WTC11 (cell line): ENCODE measurements around the gene LOXL1. TPM values are rescaled to one million over a fixed set of nuclear protein-coding genes. Genes with fewer than 3 reads are reported as not detected.

Experiments
- ATAC-seq: fragments of 200-7000 bp; cut with Tn5 transposase; 2 replicates; pipeline ENCODE4 v1.10.0; 2021; ENCODE audit warnings: mild to moderate bottlenecking, moderate library complexity
- CTCF ChIA-PET: fragments of 300-600 bp; sonication (Branson Sonifier 250); formaldehyde crosslinking; loops from one replicate; lab custom pipeline; 2021; ENCODE audit warnings: antibody characterized with exemption; lab: Charles Lee
- POLR2A ChIA-PET: fragments of 350-600 bp; sonication (Branson Sonifier 250); formaldehyde crosslinking; loops from one replicate; lab custom pipeline; 2021; ENCODE audit warnings: antibody characterized with exemption; lab: Charles Lee
- DNase-seq: peaks from one replicate; pipeline ENCODE4 v3.0.0; 2021; ENCODE audit warnings: low spot score
- H3K27ac Mint-ChIP-seq: 2 replicates; pipeline ENCODE4 v1.8.0; 2021; ENCODE audit warnings: mixed read lengths
- H3K27me3 Mint-ChIP-seq: 2 replicates; pipeline ENCODE4 v1.8.0; 2021; ENCODE audit warnings: low read depth, mild to moderate bottlenecking, moderate library complexity, mixed read lengths
- H3K36me3 Mint-ChIP-seq: 2 replicates; pipeline ENCODE4 v1.8.0; 2021; ENCODE audit warnings: mixed read lengths
- H3K4me1 Mint-ChIP-seq: 2 replicates; pipeline ENCODE4 v1.8.0; 2022; ENCODE audit warnings: mixed read lengths
- H3K4me3 Mint-ChIP-seq: 2 replicates; pipeline ENCODE4 v1.8.0; 2021; ENCODE audit warnings: mild to moderate bottlenecking, moderate library complexity, mixed read lengths
- H3K9me3 Mint-ChIP-seq: 2 replicates; pipeline ENCODE4 v1.8.0; 2021; ENCODE audit warnings: mixed read lengths
- ELF4 ChIP-seq: sonication (generic); formaldehyde crosslinking; IDR thresholded peaks from 2 replicates; pipeline ENCODE4 v1.8.1; 2022; ENCODE audit warnings: low read depth, mild to moderate bottlenecking, moderate library complexity, missing genetic modification reagents
- ETV6 ChIP-seq: sonication (generic); formaldehyde crosslinking; IDR thresholded peaks from 2 replicates; pipeline ENCODE4 v1.8.1; 2022; ENCODE audit warnings: mild to moderate bottlenecking, missing genetic modification reagents
- FOXK1 ChIP-seq: sonication (generic); formaldehyde crosslinking; IDR thresholded peaks from 2 replicates; pipeline ENCODE4 v1.8.0; 2022; ENCODE audit warnings: mild to moderate bottlenecking, moderate library complexity, missing genetic modification reagents
- JUN ChIP-seq: sonication (generic); formaldehyde crosslinking; IDR thresholded peaks from 2 replicates; pipeline ENCODE4 v1.8.0; 2023; ENCODE audit warnings: mild to moderate bottlenecking, missing genetic modification reagents
- NR1H2 ChIP-seq: sonication (generic); formaldehyde crosslinking; IDR thresholded peaks from 2 replicates; pipeline ENCODE4 v1.9.0; 2021; ENCODE audit warnings: mild to moderate bottlenecking, moderate library complexity, missing genetic modification reagents
- RELA ChIP-seq: sonication (generic); formaldehyde crosslinking; IDR thresholded peaks from 2 replicates; pipeline ENCODE4 v1.8.1; 2022; ENCODE audit warnings: missing genetic modification reagents, mild to moderate bottlenecking, borderline replicate concordance
- RORB ChIP-seq: fragments of 250-450 bp; sonication (Bioruptor Pico); IDR thresholded peaks from 2 replicates; pipeline ENCODE4 v1.9.0; 2021; ENCODE audit warnings: mild to moderate bottlenecking
- SMAD3 ChIP-seq: sonication (generic); formaldehyde crosslinking; IDR thresholded peaks from 2 replicates; pipeline ENCODE4 v1.8.0; 2022; ENCODE audit warnings: missing genetic modification reagents, mild to moderate bottlenecking, borderline replicate concordance
- TCF7 ChIP-seq: sonication (generic); formaldehyde crosslinking; IDR thresholded peaks from 2 replicates; pipeline ENCODE4 v1.8.0; 2022; ENCODE audit warnings: mild to moderate bottlenecking, low read depth, missing genetic modification reagents, moderate library complexity
- TEAD4 ChIP-seq: sonication (generic); formaldehyde crosslinking; IDR thresholded peaks from 2 replicates; pipeline ENCODE4 v1.8.0; 2022; ENCODE audit warnings: mild to moderate bottlenecking, missing genetic modification reagents
- TP53 ChIP-seq: sonication (generic); formaldehyde crosslinking; IDR thresholded peaks from 2 replicates; pipeline ENCODE4 v1.8.1; 2023; ENCODE audit warnings: mild to moderate bottlenecking, missing genetic modification reagents
- ZNF423 ChIP-seq: fragments of 250-450 bp; sonication (Bioruptor Pico); IDR thresholded peaks from 2 replicates; pipeline ENCODE4 v2.1.2; 2022; ENCODE audit warnings: mild to moderate bottlenecking, moderate library complexity
- total RNA-seq: library from RNA; stranded (reverse); gene quantifications from 3 replicates; pipeline ENCODE4 v1.2.3, GENCODE V29; 2021
- TF ChIP-seq, protein P1 (sequence below): sonication (generic); formaldehyde crosslinking; IDR thresholded peaks from 2 replicates; pipeline ENCODE4 v1.8.0; 2023; ENCODE audit warnings: missing genetic modification reagents
- TF ChIP-seq, protein P2 (sequence below): sonication (generic); formaldehyde crosslinking; IDR thresholded peaks from 2 replicates; pipeline ENCODE4 v1.8.1; 2022; ENCODE audit warnings: mild to moderate bottlenecking, moderate library complexity, missing genetic modification reagents
- TF ChIP-seq, protein P3 (sequence below): sonication (generic); formaldehyde crosslinking; IDR thresholded peaks from 2 replicates; pipeline ENCODE4 v1.8.0; 2022; ENCODE audit warnings: mild to moderate bottlenecking, missing genetic modification reagents
- TF ChIP-seq, protein P4 (sequence below): fragments of 250-450 bp; sonication (Bioruptor Pico); IDR thresholded peaks from 2 replicates; pipeline ENCODE4 v2.1.2; 2022; ENCODE audit warnings: mild to moderate bottlenecking, moderate library complexity
- TF ChIP-seq, protein P5 (sequence below): sonication (generic); formaldehyde crosslinking; IDR thresholded peaks from 2 replicates; pipeline ENCODE4 v1.8.0; 2022; ENCODE audit warnings: mild to moderate bottlenecking, missing genetic modification reagents
- TF ChIP-seq, protein P6 (sequence below): fragments of 200-600 bp; IDR thresholded peaks from 2 replicates; pipeline ENCODE4 v1.8.0; 2022; ENCODE audit warnings: antibody characterized with exemption

LOXL1 gene
- total RNA-seq, 1 experiment from 2014 or later: 10.6 TPM

DNA sequence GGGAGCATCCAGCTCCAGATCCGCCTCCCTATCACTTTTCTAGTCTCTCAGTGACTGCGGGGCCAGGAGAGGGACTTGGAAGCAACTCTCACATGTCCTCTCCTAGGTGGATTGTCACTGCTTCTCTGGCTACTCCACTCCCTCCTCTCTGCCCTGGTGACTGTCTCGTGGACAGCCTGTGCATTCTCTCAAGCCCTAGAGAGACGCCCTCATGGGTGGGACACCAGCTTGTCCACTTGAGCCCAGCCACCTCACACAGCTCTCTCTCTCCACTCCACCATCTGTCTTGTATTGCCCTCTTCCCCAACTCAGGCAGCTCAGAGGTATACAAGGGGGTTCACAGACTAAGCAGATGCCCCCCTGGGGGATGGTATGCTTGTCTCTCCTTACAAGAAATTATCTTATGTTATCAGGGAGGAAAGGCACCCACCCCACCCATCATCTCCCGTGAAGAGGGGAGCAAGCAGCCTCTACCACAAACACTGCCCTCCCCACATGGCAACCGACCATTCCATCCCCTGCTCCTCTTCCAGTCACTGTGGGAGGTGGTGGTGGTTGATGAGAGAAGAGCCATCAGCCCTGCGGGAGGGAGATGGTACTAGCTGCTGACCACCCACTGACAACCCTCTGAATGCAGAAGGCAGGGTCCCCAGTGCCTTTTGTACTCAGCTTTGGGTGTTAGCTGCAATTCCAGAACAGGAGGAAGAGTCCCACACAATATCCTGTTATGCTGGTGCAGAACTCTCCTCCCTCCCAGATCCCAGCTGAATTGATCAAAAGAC is 15.5 kb upstream of the LOXL1 start:
- peaks cover 7% of the 10 kb centered on the region for H3K27me3 Mint-ChIP-seq
- TF ChIP-seq TP53: no peak
- TF ChIP-seq SMAD3 (CRISPR knock-in tag): no peak
- no peak for TF ChIP-seq ELF4 (CRISPR knock-in tag)
- TF ChIP-seq RELA: no peak
- TF ChIP-seq, protein P1, sequence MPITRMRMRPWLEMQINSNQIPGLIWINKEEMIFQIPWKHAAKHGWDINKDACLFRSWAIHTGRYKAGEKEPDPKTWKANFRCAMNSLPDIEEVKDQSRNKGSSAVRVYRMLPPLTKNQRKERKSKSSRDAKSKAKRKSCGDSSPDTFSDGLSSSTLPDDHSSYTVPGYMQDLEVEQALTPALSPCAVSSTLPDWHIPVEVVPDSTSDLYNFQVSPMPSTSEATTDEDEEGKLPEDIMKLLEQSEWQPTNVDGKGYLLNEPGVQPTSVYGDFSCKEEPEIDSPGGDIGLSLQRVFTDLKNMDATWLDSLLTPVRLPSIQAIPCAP (CRISPR knock-in tag): no peak
- TF ChIP-seq, protein P2, sequence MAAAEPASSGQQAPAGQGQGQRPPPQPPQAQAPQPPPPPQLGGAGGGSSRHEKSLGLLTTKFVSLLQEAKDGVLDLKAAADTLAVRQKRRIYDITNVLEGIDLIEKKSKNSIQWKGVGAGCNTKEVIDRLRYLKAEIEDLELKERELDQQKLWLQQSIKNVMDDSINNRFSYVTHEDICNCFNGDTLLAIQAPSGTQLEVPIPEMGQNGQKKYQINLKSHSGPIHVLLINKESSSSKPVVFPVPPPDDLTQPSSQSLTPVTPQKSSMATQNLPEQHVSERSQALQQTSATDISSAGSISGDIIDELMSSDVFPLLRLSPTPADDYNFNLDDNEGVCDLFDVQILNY (CRISPR knock-in tag): no peak
- no peak for TF ChIP-seq RORB
- peaks cover 4% of the 10 kb centered on the region; the same call in 1 of the 2 replicates for H3K36me3 Mint-ChIP-seq
- POLR2A ChIA-PET: no interaction called here
- CTCF ChIA-PET: interaction anchor here (0.7 to 3.0 kb wide), 9 partner anchors 11 to 274 kb away, joined by 3 to 20 read pairs (median 4); no protein-coding TSS in a partner anchor
- ATAC-seq: no peak
- H3K27ac Mint-ChIP-seq: no peak overlapping the region
- H3K4me1 Mint-ChIP-seq: peaks cover 5% of the 10 kb centered on the region
- DNase-seq: no peak
- H3K4me3 Mint-ChIP-seq: no peak overlapping the region
- no peaks in the 10 kb centered on the region for H3K9me3 Mint-ChIP-seq

DNA sequence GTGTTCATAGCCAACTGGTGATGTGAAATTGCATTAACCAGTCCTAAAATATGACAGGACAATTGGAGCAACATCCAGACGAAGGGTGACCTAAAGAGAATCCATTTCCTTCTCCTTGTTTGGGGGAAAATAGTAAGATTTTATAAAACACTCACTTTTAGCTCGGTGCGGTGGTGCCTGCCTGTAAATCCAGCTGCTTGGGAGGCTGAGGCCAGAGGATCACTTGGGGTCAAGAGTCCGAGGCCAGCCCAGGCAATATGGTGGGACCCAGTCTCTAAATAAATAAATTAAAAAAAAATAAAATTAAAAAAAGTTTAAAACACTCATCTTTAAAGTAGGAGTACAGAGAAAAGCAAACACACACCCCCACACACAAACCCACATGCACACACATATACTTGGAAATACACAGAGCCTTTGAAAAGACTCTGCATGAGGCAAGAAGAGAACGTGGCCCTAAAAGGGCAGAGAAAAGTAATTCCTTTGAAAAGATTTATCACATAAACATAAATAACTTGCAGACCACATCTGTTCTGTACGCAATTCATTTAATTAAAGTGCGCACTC is 14.1 kb upstream of the LOXL1 start:
- Mint-ChIP-seq H3K9me3 (peaks cover 7% of the 10 kb centered on the region), H3K36me3 (peaks cover 13% of the 10 kb centered on the region), H3K4me1 (peaks cover 5% of the 10 kb centered on the region), H3K27me3 (peaks cover 2% of the 10 kb centered on the region; the same call in 1 of the 2 replicates), H3K27ac (no peak overlapping the region), H3K4me3 (no peak overlapping the region)
- ChIA-PET CTCF (interaction anchor here (1.1 to 3.0 kb wide), 5 partner anchors 13 to 276 kb away, joined by 3 to 20 read pairs (median 4); no protein-coding TSS in a partner anchor), POLR2A (no interaction called here)
- ATAC-seq (no peak), DNase-seq (no peak)
- TF ChIP-seq, protein P3, sequence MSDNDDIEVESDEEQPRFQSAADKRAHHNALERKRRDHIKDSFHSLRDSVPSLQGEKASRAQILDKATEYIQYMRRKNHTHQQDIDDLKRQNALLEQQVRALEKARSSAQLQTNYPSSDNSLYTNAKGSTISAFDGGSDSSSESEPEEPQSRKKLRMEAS (CRISPR knock-in tag): no peak

DNA sequence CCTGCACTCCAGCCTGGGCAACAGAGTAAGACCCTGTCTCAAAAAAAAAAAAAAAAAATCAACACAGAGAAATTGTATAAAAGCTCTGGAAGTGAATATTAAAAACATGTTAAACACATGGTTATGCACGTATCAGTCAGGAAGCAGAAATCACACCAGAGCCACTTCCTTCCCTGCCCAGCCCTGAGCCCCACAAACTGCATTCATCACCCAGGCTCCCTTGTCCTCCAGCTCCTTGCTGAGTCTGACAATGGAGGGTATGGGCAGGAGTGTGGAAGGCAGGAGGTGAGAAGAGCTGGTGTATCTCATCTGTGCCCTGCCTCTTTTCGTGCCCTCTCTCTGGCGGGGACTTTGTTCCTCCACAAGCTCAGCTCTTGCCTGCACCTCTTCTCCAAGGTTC is 12.1 kb upstream of the LOXL1 start:
- TF ChIP-seq ETV6 (CRISPR knock-in tag) (no peak), RORB (no peak), FOXK1 (CRISPR knock-in tag) (no peak), TEAD4 (no peak), JUN (CRISPR knock-in tag) (no peak), TCF7 (no peak), TP53 (no peak), ZNF423 (CRISPR knock-in tag) (no peak), NR1H2 (CRISPR knock-in tag) (no peak), ELF4 (CRISPR knock-in tag) (no peak)
- TF ChIP-seq, protein P4, sequence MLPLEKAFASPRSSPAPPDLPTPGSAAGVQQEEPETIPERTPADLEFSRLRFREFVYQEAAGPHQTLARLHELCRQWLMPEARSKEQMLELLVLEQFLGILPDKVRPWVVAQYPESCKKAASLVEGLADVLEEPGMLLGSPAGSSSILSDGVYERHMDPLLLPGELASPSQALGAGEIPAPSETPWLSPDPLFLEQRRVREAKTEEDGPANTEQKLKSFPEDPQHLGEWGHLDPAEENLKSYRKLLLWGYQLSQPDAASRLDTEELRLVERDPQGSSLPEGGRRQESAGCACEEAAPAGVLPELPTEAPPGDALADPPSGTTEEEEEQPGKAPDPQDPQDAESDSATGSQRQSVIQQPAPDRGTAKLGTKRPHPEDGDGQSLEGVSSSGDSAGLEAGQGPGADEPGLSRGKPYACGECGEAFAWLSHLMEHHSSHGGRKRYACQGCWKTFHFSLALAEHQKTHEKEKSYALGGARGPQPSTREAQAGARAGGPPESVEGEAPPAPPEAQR (CRISPR knock-in tag): no peak
- TF ChIP-seq, protein P5, sequence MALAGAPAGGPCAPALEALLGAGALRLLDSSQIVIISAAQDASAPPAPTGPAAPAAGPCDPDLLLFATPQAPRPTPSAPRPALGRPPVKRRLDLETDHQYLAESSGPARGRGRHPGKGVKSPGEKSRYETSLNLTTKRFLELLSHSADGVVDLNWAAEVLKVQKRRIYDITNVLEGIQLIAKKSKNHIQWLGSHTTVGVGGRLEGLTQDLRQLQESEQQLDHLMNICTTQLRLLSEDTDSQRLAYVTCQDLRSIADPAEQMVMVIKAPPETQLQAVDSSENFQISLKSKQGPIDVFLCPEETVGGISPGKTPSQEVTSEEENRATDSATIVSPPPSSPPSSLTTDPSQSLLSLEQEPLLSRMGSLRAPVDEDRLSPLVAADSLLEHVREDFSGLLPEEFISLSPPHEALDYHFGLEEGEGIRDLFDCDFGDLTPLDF (CRISPR knock-in tag): no peak
- TF ChIP-seq, protein P6, sequence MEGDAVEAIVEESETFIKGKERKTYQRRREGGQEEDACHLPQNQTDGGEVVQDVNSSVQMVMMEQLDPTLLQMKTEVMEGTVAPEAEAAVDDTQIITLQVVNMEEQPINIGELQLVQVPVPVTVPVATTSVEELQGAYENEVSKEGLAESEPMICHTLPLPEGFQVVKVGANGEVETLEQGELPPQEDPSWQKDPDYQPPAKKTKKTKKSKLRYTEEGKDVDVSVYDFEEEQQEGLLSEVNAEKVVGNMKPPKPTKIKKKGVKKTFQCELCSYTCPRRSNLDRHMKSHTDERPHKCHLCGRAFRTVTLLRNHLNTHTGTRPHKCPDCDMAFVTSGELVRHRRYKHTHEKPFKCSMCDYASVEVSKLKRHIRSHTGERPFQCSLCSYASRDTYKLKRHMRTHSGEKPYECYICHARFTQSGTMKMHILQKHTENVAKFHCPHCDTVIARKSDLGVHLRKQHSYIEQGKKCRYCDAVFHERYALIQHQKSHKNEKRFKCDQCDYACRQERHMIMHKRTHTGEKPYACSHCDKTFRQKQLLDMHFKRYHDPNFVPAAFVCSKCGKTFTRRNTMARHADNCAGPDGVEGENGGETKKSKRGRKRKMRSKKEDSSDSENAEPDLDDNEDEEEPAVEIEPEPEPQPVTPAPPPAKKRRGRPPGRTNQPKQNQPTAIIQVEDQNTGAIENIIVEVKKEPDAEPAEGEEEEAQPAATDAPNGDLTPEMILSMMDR: no peak
- no peak for DNase-seq
- Mint-ChIP-seq H3K4me1 (peaks cover 5% of the 10 kb centered on the region; the same call in 1 of the 2 replicates), H3K27ac (no peak overlapping the region), H3K9me3 (peaks cover 24% of the 10 kb centered on the region), H3K36me3 (peaks cover 31% of the 10 kb centered on the region), H3K27me3 (no peaks in the 10 kb centered on the region), H3K4me3 (no peak overlapping the region)
- ChIA-PET CTCF (interaction anchor here (0.7 to 1.1 kb wide), 3 partner anchors 14 to 460 kb away, joined by 3 to 4 read pairs (median 3); no protein-coding TSS in a partner anchor), POLR2A (no interaction called here)
- ATAC-seq: no peak
